Loucy (cell line): Measurements from ENCODE around the gene SNX8.

ENCODE experiments used
- CTCF ChIP-seq: fragments of 200-600 bp; sonication (generic); conservative IDR thresholded peaks from 2 replicates; pipeline ENCODE4 v1.5.1; 2014; ENCODE audit warnings: mild to moderate bottlenecking, antibody characterized with exemption, low read length
- EZH2phosphoT487 ChIP-seq: fragments of 200-600 bp; IDR thresholded peaks from 2 replicates; pipeline ENCODE4 v1.6.1; 2018; ENCODE audit warnings: antibody characterized with exemption, mild to moderate bottlenecking, moderate library complexity, borderline replicate concordance

- TF ChIP-seq CTCF (no peak), EZH2phosphoT487 (no peak)
Observed at GRCh38 chr7:2230882-2231281, 83.4 kb downstream of the SNX8 start.
